ENCODE measurements around the gene MYBPH.

MYBPH gene

GRCh38 chr1:203131548-203132200, 44.0 kb downstream of the MYBPH start:
- in situ Hi-C loops (cut with MboI; ENCODE audit: low sequenced_read_pairs): no loop called here

GRCh38 chr1:203130358-203130985, 45.2 kb downstream of the MYBPH start:
- in situ Hi-C loops (cut with MboI; ENCODE audit: low sequenced_read_pairs): no loop called here

DNA sequence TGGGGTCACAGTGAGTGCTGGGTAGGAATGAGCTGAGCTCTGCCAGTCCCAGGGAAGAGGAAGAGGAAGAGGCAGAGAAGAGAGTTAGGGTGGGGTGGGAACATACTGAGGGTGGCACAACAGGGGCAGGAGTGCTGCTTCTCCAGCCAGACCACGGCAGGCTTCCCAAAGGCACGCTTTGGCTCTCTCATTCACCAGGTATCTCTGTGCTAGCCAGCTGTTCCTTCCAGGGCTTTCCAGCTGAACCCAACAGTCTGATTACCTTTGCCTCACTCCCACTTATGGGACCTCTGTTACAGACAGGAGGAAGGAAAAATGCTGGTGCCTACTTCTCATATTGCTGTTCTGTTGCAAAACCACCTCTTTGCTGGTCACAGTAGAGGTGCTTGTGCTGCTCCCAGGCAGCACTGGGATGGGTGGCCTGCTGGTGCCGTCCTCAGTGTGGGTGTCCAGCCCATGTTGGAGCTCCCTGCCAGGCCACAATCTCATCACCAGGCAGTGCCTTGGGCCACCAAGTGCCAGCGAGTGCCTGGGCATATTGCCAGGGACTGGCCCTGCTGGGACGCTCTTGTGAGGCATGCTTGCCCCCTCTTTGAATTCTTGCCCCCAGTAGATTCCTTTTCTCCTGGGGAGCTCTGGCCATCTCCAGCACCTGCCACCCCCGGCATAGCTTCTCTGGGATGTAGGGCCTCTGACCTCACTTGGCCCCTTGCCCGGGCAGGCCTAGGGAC, 46.0 kb downstream of the MYBPH start:
- in situ Hi-C loops (cut with MboI; ENCODE audit: low sequenced_read_pairs): no loop called here

GRCh38 chr1:203128716-203129500, 46.7 kb downstream of the MYBPH start:
- in situ Hi-C loops (cut with MboI; ENCODE audit: low sequenced_read_pairs): no loop called here

DNA sequence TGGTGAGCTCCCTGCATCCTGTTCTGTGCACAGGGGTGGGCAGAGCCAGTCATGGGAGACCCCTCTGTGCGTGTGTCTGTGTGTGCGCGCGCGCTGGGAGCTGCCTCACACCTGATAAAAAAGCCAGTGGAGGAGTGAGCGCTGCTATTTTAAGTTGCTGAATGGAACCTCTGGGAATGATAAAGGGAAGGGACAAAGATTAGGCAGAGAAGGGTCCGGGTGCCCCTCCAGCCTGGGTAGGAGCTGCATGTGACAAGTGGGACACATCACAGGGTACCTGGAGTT, 47.3 kb downstream of the MYBPH start:
- in situ Hi-C loops (cut with MboI; ENCODE audit: low sequenced_read_pairs): no loop called here

GRCh38 chr1:203127666-203128430, 47.8 kb downstream of the MYBPH start, which contains the start of gene ADORA1:
TSS of gene ADORA1 (plus strand) at chr1:203127726. CDS start at chr1:203128842, 1,116 bp downstream.
- in situ Hi-C loops (cut with MboI; ENCODE audit: low sequenced_read_pairs): no loop called here

DNA sequence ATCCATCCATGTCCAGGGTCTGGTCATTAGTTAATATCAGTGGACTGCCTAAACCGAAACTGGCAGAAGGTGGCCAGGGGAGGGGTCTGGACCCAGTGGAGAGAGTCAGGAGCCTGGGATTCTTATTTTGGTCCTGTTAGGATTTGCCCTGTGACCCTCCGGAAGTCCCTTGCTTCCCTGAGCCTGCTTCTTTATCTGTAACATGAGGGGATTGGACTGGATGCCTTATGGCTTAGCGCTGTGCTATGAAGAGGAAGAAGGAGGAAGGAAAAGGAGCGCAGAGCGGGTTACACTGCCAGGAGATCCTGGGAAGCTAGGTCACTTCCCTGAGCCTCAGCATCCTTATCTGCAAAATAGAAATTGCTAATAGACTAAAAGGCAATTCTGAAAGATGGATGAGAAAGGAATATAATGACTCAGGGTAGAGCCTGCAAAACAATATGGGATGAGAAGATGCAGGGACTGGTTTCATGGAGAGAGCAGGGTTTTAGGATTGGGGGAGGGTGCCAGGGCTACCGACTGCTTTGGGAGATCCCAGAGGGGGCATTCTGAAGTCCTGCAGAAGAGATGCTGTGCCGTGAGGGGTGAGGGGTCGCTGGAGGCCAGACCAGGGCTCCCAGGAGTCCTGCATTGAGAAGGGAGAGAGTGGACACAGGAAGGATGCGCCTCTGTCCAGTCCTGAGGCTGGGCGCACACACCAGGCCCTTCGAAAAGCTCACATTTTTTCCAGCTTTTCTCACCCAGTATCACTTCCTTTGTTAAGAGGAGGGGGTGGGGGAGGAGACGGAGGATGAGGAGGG, 48.6 kb downstream of the MYBPH start:
- in situ Hi-C loops (cut with MboI; ENCODE audit: low sequenced_read_pairs): no loop called here

GRCh38 chr1:203126151-203126865, 49.3 kb downstream of the MYBPH start:
- in situ Hi-C loops (cut with MboI; ENCODE audit: low sequenced_read_pairs): no loop called here

- in situ Hi-C loops (cut with MboI; ENCODE audit: low sequenced_read_pairs): no loop called here
Measured at GRCh38 chr1:203124546-203125317, 50.9 kb downstream of the MYBPH start.

- in situ Hi-C loops (cut with MboI; ENCODE audit: low sequenced_read_pairs): no loop called here
Measured at GRCh38 chr1:203124011-203124410, 51.6 kb downstream of the MYBPH start.

DNA sequence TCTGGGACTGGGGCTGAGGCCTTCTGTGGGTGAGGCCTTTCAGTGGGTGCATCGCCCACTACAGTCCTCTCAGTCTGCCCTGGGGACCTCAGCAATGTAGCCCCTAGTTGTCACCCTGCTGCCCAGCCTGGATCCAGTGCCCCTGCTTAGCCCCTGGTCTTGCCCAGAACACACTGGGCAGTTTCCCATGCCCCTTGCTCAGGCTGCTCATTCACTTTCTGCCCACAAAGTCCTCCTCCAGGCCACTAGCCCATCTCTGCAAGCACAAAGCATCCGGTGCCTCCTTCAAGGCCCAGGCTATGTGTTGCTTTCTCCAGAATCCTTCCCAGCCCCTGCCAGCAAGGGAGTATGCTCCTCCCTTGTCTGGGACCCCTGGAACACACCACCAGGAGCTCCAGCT, 53.5 kb downstream of the MYBPH start:
- in situ Hi-C loops (cut with MboI; ENCODE audit: low sequenced_read_pairs): no loop called here

DNA sequence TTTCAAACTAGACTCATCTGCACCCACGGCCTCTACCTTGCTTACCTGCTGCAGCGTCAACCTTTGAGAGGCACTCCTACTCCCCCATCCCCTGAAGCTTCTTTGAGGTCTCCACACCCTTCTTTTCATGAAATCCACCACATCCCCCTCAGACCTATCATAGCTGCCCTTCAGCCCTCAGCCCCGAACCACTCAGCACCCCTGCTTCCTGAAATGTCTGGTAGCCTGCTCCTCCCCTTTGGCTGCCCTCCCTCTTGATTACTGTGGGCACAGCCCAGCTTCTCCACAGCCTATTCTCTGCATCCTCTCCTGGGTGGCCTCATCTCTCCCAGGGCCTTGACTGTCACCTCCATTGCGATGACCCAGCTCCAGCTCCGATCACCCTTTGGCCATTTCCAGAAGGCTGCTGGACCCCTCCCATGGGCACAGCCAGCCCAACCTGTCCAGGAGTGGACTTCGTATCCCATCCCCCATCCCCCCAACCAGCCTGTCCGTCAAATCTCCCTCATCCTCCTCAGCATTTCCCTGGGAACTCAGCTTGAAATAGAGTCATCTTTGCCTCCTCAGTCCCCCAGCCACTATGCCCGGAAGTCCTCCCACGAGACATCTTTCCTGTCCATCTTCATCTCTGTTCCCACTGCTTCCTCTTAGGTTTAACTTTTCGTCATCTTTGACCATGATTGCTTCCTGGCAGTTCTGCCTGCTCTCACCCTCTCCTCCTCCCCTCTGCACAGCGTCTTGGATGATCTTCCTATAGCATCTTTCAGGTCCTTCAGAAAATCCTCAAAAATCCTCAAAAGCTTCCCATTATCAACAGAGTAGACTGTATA, 54.2 kb downstream of the MYBPH start:
- in situ Hi-C loops (cut with MboI; ENCODE audit: low sequenced_read_pairs): no loop called here

GRCh38 chr1:203120325-203121153, 55.1 kb downstream of the MYBPH start:
- in situ Hi-C loops (cut with MboI; ENCODE audit: low sequenced_read_pairs): no loop called here
